Activated naive CD4-positive, alpha-beta T cell treated with anti-CD3 and anti-CD28 coated beads, Interleukin-2, amount 50 U/mL, for 16 hours (primary cell): ENCODE results near the gene SLC41A1.

Source experiments
- DNase-seq: peaks from one replicate; pipeline ENCODE4 v3.0.0-alpha.2; 2020

Gene SLC41A1

DNA sequence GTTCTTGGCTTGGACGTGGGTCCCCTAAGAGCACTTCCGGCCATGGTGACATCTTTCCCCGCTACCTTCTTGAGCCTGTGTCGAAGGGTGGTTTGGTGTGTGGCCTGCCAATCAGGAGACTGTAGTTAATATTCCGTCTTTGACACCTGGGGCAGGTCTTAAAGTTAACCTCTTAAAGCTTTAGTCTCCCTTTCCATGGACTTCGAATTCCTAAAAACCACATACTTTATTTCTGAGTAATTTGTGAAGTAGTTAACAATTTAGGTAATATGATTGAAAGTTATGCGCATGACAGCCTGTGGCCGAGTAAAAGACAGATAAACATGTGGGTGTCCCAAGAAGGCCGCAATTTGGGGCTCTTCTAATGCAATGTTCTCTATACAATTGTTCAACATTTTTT is 27.6 kb downstream of the SLC41A1 start:
- DNase-seq = no peak

DNA sequence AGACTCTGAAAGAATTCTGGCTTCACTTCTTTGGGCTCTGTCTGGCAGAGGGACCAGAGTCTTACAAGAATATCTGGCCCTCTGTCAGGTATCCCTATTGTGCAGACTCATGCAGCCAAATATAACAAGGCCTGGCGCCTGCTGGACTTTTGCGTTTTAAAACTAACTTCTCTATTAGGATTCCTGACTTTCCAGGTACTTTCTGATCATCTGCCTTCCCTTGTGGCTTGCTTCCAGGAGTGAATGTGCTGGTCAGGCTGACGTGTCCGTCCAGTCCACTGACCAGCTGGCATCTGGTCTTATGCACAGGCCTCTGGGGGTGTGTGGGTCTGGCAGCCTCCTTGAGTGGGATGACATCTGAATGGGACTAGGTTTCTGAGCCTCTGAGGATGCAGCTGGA is 29.1 kb downstream of the SLC41A1 start:
- no peak for DNase-seq

GRCh38 chr1:205783433-205783795 is 29.6 kb downstream of the SLC41A1 start:
- DNase-seq = no peak

GRCh38 chr1:205782627-205783432 is 30.2 kb downstream of the SLC41A1 start:
- no peak for DNase-seq

- no peak for DNase-seq
Measured at GRCh38 chr1:205780335-205780734, 32.7 kb downstream of the SLC41A1 start.

DNA sequence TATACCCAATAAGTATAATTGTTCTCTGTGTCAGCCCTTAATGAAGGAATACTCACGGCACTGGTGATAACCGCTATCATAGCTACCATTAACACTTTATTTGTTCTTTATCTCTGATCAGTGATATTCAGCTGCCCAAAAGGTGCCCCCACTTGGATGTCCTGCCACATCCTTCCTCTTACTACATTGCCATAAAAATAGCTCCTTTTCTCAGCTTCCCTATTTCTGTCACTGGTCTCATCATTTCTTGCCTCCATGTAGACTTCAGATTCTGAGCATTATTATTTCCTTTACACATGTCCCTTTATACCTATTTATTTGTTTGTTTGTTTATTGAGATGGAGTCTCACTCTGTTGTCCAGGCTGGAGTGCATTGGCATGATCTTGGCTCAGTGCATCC is 35.0 kb downstream of the SLC41A1 start:
- no peak for DNase-seq

- DNase-seq = no peak
Measured at GRCh38 chr1:205775717-205776056, 37.3 kb downstream of the SLC41A1 start.

GRCh38 chr1:205775015-205775716 is 37.8 kb downstream of the SLC41A1 start, which contains the start of gene RAB29:
RAB29 (minus strand) TSS chr1:205775482; CDS start chr1:205774956, 526 bp downstream.
- DNase-seq = peak; percentile 81

GRCh38 chr1:205774198-205775014 is 38.6 kb downstream of the SLC41A1 start:
- DNase-seq = peak; percentile 15

GRCh38 chr1:205772607-205773032 is 40.4 kb downstream of the SLC41A1 start:
- DNase-seq = peak; percentile 17

DNA sequence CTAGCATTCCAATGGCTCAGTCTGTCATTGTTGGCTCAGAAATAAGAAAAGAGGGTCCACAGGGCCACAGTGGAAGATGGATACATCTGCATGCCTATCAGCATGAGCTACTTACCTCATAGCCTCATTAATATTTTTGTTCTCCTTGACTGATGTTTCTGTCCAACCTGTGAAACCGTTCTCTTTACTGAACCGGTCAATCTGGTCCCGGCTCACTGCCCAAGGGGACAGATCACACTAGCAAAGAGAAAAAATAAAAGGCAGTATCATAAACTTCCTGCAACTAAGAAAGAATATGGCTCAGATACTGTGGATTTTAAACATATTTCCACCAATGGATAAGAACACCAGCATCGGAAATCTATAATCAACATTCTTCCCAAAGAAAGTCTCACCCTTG is 42.4 kb downstream of the SLC41A1 start:
- DNase-seq = no peak

- DNase-seq = no peak
Measured at GRCh38 chr1:205769641-205770365, 43.2 kb downstream of the SLC41A1 start.

DNA sequence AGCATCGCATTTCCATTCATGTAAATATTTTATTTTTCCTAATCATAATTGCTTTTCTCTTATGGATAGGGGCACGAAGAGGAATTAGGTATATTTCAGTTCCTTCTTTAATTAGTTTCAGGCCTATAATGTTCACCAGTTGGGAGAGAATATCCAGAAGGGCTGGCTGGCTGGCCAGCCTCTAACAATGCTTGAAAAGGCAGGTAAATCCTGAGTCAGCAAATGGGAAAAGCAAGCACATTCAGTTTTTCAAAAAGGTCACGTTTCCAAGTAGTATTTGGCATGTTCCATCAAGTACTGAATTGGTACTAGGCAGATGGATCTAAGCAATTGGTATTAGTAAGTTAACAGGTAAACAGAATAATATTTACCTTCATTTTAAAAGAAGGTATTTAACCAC is 45.8 kb downstream of the SLC41A1 start:
- no peak for DNase-seq

DNA sequence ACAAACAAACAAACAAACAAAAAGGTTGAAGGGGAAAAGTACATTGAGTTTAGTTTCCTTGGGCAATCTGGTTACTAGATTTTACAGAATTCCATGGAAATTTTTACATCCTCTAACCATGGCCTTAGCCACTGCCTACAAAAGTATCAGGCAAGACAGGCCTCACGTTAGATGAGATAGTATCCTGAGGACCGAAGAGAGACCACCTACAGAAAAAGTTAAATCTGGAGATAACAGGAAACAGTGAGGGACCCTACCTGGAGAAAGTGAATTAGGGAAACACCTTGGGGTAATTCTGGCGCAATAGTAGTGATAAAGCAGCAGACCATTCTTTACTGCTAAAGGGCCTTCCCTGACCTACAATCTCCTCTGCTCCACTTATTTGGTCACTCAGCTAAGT is 46.4 kb downstream of the SLC41A1 start:
- no peak for DNase-seq

DNA sequence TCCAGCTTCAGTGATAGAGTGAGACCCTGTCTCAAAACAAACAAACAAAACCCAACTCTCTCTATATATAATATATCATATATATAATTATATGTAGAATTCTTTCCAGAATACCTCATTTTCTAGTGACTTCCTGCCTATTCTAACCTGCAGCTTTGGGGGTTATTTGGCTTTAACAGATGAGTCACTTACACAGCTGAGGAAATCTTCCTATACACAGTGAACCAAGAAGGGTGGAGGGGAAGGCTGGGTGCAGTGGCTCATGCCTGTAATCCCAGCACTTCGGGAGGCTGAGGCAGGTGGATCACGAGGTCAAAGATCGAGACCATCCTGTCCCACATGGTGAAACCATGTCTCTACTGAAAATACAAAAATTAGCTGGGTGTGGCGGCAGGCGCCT is 47.0 kb downstream of the SLC41A1 start:
- no peak for DNase-seq

GRCh38 chr1:205764578-205764977 is 48.4 kb downstream of the SLC41A1 start:
- DNase-seq = no peak

- DNase-seq = no peak
Measured at GRCh38 chr1:205763980-205764379, 49.0 kb downstream of the SLC41A1 start.

DNA sequence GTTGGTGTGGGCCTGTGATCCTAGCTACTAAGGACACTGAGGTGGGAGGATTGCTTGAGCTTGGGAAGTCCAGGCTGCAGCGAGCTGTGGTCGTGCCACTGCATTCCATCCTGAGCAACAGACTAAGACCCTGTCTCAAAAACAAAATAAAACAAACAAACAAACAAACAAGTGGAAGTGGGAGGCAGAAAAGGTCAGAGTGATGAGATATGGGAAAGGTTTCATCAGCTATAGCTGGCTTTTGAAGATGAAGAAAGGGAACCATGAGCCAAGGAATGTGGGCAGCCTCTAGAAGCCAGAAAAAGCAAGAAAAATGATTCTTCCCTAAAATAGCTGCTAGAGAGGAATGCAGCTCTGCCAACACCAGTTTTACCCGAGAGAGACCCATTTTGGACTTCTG is 52.4 kb downstream of the SLC41A1 start:
- no peak for DNase-seq

GRCh38 chr1:205756552-205756951 is 56.4 kb downstream of the SLC41A1 start:
- DNase-seq = no peak

DNA sequence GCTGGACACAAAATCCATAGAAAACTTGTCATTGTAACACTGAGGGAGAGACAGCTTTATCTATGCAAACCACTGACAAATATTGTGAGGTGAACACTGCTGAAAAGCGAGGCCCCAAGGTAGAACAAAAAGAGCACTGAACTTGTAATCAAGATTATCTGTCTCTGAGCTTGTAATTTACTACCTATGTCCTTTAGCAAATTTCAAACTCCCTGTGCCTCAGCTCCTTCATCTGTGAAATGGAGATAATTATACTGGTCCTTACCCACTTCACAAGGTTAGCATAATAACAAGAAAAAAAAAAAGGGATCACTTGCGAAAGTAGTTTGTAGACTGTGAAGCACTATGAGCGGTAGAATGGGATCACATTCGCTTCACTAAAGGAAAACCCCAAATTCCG is 58.1 kb downstream of the SLC41A1 start:
- no peak for DNase-seq

- no peak for DNase-seq
Measured at GRCh38 chr1:205751036-205751651, 61.9 kb downstream of the SLC41A1 start.
